H9 (cell line): Measurements from ENCODE around the gene TRMT1L. TPM values are rescaled to one million over a fixed set of nuclear protein-coding genes. Genes with fewer than 3 reads are reported as not detected.

Source experiments
- DNase-seq: peaks from one replicate; pipeline ENCODE4 v3.0.0-alpha.2; 2017
- H2AFZ ChIP-seq: one replicate; pipeline ENCODE4 v1.6.1; 2013; ENCODE audit warnings: mild to moderate bottlenecking, low read length, control low read depth, moderate library complexity
- H2AK5ac ChIP-seq: 2 replicates; pipeline ENCODE4 v1.6.1; 2013; ENCODE audit warnings: low read length, control low read depth, mixed read lengths; ENCODE audit not compliant: insufficient read length
- H2BK120ac ChIP-seq: one replicate; pipeline ENCODE4 v1.6.1; 2013; ENCODE audit warnings: low read depth, mild to moderate bottlenecking, low read length, control low read depth, inconsistent platforms; ENCODE audit not compliant: poor library complexity, severe bottlenecking
- H2BK12ac ChIP-seq: 2 replicates; pipeline ENCODE4 v1.6.1; 2013; ENCODE audit warnings: low read length, control low read depth, mixed read lengths, low read depth; ENCODE audit not compliant: insufficient read length
- H2BK15ac ChIP-seq: 2 replicates; pipeline ENCODE4 v1.6.1; 2013; ENCODE audit warnings: low read depth, low read length, control low read depth
- H2BK20ac ChIP-seq: one replicate; pipeline ENCODE4 v1.6.1; 2013; ENCODE audit warnings: low read depth, mild to moderate bottlenecking, low read length, control low read depth, inconsistent platforms; ENCODE audit not compliant: poor library complexity, severe bottlenecking
- H2BK5ac ChIP-seq: 2 replicates; pipeline ENCODE4 v1.6.1; 2013; ENCODE audit warnings: low read length, control low read depth, mixed read lengths; ENCODE audit not compliant: insufficient read length
- H3K14ac ChIP-seq: 2 replicates; pipeline ENCODE4 v1.6.1; 2013; ENCODE audit warnings: low read length, control low read depth; ENCODE audit not compliant: insufficient read depth
- H3K18ac ChIP-seq: 2 replicates; pipeline ENCODE4 v1.6.1; 2013; ENCODE audit warnings: low read depth, mild to moderate bottlenecking, mixed read lengths, low read length, control low read depth; ENCODE audit not compliant: insufficient read length
- H3K23ac ChIP-seq: 2 replicates; pipeline ENCODE4 v1.6.1; 2013; ENCODE audit warnings: low read length, control low read depth, mixed read lengths, low read depth; ENCODE audit not compliant: insufficient read length
- H3K23me2 ChIP-seq: 2 replicates; pipeline ENCODE4 v1.6.1; 2013; ENCODE audit warnings: low read depth, mild to moderate bottlenecking, mixed read lengths, low read length, control low read depth; ENCODE audit not compliant: insufficient read length, poor library complexity, severe bottlenecking
- H3K27ac ChIP-seq: 2 replicates; pipeline ENCODE4 v1.5.1; 2013; ENCODE audit warnings: low read length, control low read depth, mixed read lengths, low read depth; ENCODE audit not compliant: insufficient read length
- H3K27me3 ChIP-seq: 2 replicates; pipeline ENCODE4 v1.6.1; 2013; ENCODE audit warnings: low read length, control low read depth, inconsistent platforms; ENCODE audit not compliant: insufficient read depth
- H3K4ac ChIP-seq: 2 replicates; pipeline ENCODE4 v1.6.1; 2013; ENCODE audit warnings: low read depth, mild to moderate bottlenecking, control low read depth, inconsistent platforms, low read length, moderate library complexity
- H3K4me1 ChIP-seq: 2 replicates; pipeline ENCODE4 v1.6.1; 2013; ENCODE audit warnings: low read length, control low read depth, inconsistent platforms; ENCODE audit not compliant: insufficient read depth
- H3K4me2 ChIP-seq: 2 replicates; pipeline ENCODE4 v1.6.1; 2013; ENCODE audit warnings: low read length, control low read depth, mixed read lengths; ENCODE audit not compliant: insufficient read length, insufficient read depth
- H3K56ac ChIP-seq: 2 replicates; pipeline ENCODE4 v1.6.1; 2013; ENCODE audit warnings: low read depth, mild to moderate bottlenecking, mixed read lengths, low read length, control low read depth; ENCODE audit not compliant: insufficient read length
- H3K79me1 ChIP-seq: 2 replicates; pipeline ENCODE4 v1.6.1; 2013; ENCODE audit warnings: low read depth, mild to moderate bottlenecking, moderate library complexity, low read length, control low read depth, inconsistent platforms; ENCODE audit not compliant: insufficient read depth, poor library complexity, severe bottlenecking
- H3K79me2 ChIP-seq: 2 replicates; pipeline ENCODE4 v1.6.1; 2013; ENCODE audit warnings: low read length, control low read depth, inconsistent platforms; ENCODE audit not compliant: insufficient read depth
- H3K9ac ChIP-seq: 2 replicates; pipeline ENCODE4 v1.6.1; 2013; ENCODE audit warnings: low read length, control low read depth, mixed read lengths; ENCODE audit not compliant: insufficient read length; ENCODE audit errors: extremely low read depth
- H3K9me3 ChIP-seq: one replicate; pipeline ENCODE4 v1.6.1; 2013; ENCODE audit warnings: low read depth, low read length, inconsistent platforms; ENCODE audit not compliant: control insufficient read depth
- H3T11ph ChIP-seq: one replicate; pipeline ENCODE4 v1.6.1; 2013; ENCODE audit warnings: mild to moderate bottlenecking, low read length, control low read depth, inconsistent platforms
- H4K20me1 ChIP-seq: one replicate; pipeline ENCODE4 v1.6.1; 2013; ENCODE audit not compliant: control insufficient read depth, insufficient read length, insufficient read depth
- H4K5ac ChIP-seq: 2 replicates; pipeline ENCODE4 v1.6.1; 2013; ENCODE audit warnings: low read depth, mild to moderate bottlenecking, mixed read lengths, low read length, control low read depth; ENCODE audit not compliant: insufficient read length
- H4K8ac ChIP-seq: replicated peaks from 2 replicates; pipeline ENCODE4 v1.6.1; 2013; ENCODE audit warnings: low read length, control low read depth, mixed read lengths, low read depth; ENCODE audit not compliant: insufficient read length
- H4K91ac ChIP-seq: 2 replicates; pipeline ENCODE4 v1.6.1; 2013; ENCODE audit warnings: low read depth, mild to moderate bottlenecking, moderate library complexity, mixed read lengths, low read length, control low read depth; ENCODE audit not compliant: insufficient read length
- H3K27ac Mint-ChIP-seq, 3 experiments: 2 replicates in 2 of 3; 3 replicates in 1 of 3; pipeline ENCODE4 v1.8.0; 2020 to 2021; ENCODE audit warnings: mixed read lengths in 3 of 3, mild to moderate bottlenecking in 1 of 3, moderate library complexity in 1 of 3
- H3K27me3 Mint-ChIP-seq: 2 replicates; pipeline ENCODE4 v1.8.0; 2021; ENCODE audit warnings: low read depth, mild to moderate bottlenecking, moderate library complexity, mixed read lengths
- H3K36me3 Mint-ChIP-seq, 3 experiments: 2 replicates in 2 of 3; 3 replicates in 1 of 3; pipeline ENCODE4 v1.8.0; 2020 to 2021; ENCODE audit warnings: low read depth in 3 of 3, mixed read lengths in 3 of 3; ENCODE audit not compliant: insufficient read depth in 1 of 3
- H3K4me1 Mint-ChIP-seq, 2 experiments: 2 replicates each; pipeline ENCODE4 v1.8.0; 2020; ENCODE audit warnings: mixed read lengths in 2 of 2
- H3K4me3 Mint-ChIP-seq, 2 experiments: 2 replicates in 1 of 2; 3 replicates in 1 of 2; pipeline ENCODE4 v1.8.0; 2020 to 2021; ENCODE audit warnings: mild to moderate bottlenecking in 2 of 2, mixed read lengths in 2 of 2, moderate library complexity in 1 of 2
- H3K9me3 Mint-ChIP-seq, 2 experiments: 2 replicates in 1 of 2; 3 replicates in 1 of 2; pipeline ENCODE4 v1.8.0; 2020; ENCODE audit warnings: mild to moderate bottlenecking in 2 of 2, mixed read lengths in 2 of 2, moderate library complexity in 1 of 2
- WGBS: extraction: QIAGEN DNeasy Blood & Tissue Kit; methylation state at CpG from one replicate; pipeline ENCODE4 v1.1.7; 2013; ENCODE audit warnings: missing lambda C conversion rate, low lambda C conversion rate, mixed read lengths; ENCODE audit not compliant: insufficient read length; ENCODE audit errors: extremely low coverage; 5-methylcytosine and 5-hydroxymethylcytosine counted together
- total RNA-seq: library from RNA; stranded (reverse); gene quantifications from 2 replicates; pipeline ENCODE4 v1.2.1, GENCODE V29; 2021
- TF ChIP-seq, protein P1 (sequence below): fragments of 200-600 bp; sonication (generic); conservative IDR thresholded peaks from 3 replicates; pipeline ENCODE4 v1.8.0; 2021; ENCODE audit warnings: antibody characterized with exemption, mild to moderate bottlenecking

TRMT1L gene
- total RNA-seq, 1 experiment from 2014 or later = 17.9 TPM

DNA sequence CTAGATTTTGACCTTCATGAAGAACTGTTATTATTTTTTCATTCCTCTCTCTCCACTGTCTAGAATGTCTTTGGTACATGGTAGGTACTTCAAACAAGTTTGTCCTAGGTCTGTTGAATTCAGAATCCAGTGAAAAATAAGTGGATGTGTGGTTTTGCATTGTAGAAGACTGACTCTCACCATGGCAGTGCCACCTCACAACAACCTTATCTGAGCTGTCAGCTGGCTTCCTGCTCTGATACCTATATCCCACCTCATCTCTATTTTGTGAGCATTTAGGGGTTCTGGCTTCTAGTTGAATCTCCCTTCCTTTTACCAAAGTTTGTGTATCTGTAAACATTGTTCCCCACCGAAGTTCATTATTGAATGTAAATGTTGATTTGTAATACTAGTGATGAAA lies 9.4 kb upstream of the TRMT1L start:
- no peak overlapping the region for H3K23ac ChIP-seq
- no peak overlapping the region for H4K8ac ChIP-seq
- H3K9ac ChIP-seq = no peak overlapping the region
- Mint-ChIP-seq H3K36me3 (no peaks in the 10 kb centered on the region), H3K27ac (no peak overlapping the region), H3K4me1 (no peaks in the 10 kb centered on the region), H3K9me3 (no peaks in the 10 kb centered on the region), H3K27me3 (no peaks in the 10 kb centered on the region), H3K4me3 (no peak overlapping the region)
- H2BK15ac ChIP-seq = no peak overlapping the region
- H4K91ac ChIP-seq = no peak overlapping the region
- no peak overlapping the region for H3K27ac ChIP-seq
- no peak overlapping the region for H3T11ph ChIP-seq
- no peak overlapping the region for H2BK5ac ChIP-seq
- H3K79me1 ChIP-seq = no peaks in the 10 kb centered on the region
- WGBS = no CpG with 5 or more reads among the region's 1 CpG
- H3K4ac ChIP-seq = no peak overlapping the region
- H2BK20ac ChIP-seq = no peak overlapping the region
- H3K4me2 ChIP-seq = no peak overlapping the region
- H3K9me3 ChIP-seq = no peaks in the 10 kb centered on the region
- H3K18ac ChIP-seq = no peak overlapping the region
- H3K4me1 ChIP-seq = no peaks in the 10 kb centered on the region
- no peak overlapping the region for H3K56ac ChIP-seq
- no peaks in the 10 kb centered on the region for H4K20me1 ChIP-seq
- H3K14ac ChIP-seq = no peak overlapping the region
- no peak overlapping the region for H2AK5ac ChIP-seq
- no peak overlapping the region for H2AFZ ChIP-seq
- H2BK12ac ChIP-seq = no peak overlapping the region
- TF ChIP-seq, protein P1, sequence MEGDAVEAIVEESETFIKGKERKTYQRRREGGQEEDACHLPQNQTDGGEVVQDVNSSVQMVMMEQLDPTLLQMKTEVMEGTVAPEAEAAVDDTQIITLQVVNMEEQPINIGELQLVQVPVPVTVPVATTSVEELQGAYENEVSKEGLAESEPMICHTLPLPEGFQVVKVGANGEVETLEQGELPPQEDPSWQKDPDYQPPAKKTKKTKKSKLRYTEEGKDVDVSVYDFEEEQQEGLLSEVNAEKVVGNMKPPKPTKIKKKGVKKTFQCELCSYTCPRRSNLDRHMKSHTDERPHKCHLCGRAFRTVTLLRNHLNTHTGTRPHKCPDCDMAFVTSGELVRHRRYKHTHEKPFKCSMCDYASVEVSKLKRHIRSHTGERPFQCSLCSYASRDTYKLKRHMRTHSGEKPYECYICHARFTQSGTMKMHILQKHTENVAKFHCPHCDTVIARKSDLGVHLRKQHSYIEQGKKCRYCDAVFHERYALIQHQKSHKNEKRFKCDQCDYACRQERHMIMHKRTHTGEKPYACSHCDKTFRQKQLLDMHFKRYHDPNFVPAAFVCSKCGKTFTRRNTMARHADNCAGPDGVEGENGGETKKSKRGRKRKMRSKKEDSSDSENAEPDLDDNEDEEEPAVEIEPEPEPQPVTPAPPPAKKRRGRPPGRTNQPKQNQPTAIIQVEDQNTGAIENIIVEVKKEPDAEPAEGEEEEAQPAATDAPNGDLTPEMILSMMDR = no peak
- H3K23me2 ChIP-seq = no peaks in the 10 kb centered on the region
- H3K79me2 ChIP-seq = no peaks in the 10 kb centered on the region
- no peaks in the 10 kb centered on the region for H3K27me3 ChIP-seq
- no peak for DNase-seq
- H4K5ac ChIP-seq = no peak overlapping the region
- no peak overlapping the region for H2BK120ac ChIP-seq
